ENCODE results near the gene AFF4.

GRCh38 chr5:132981288-132981687, 17.9 kb upstream of the AFF4 start:
- TF ChIP-seq POLR2A (IDR thresholded peaks at IDR 0.05) (no peak), CTCF (IDR thresholded peaks at IDR 0.05) (no peak)
